Brain pericyte (primary cell): ENCODE measurements around the gene USP1.

Experiments used
- DNase-seq: peaks from one replicate; pipeline ENCODE4 v3.0.0-alpha.2; 2012; ENCODE audit warnings: low read depth, low spot score

The USP1 gene

DNA sequence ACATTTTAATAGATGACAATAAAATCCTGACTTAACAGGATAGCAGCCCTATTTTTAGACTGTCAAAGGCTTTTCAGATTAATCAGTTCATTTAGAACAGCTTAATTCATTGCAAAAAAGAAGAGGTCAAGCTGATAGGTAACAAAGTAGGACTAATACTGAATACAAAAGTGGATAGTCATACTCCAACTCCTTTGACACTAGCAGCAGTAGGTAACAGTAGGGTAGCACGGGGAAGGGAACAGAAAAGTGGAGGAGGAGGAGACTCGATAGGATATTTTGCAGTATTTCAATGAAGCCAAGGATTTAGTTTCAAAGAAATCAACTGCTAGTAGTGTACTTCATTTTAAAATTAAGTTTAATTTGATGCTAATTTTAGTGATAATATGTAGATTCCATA, 51.1 kb downstream of the USP1 start:
- no peak for DNase-seq

- no peak for DNase-seq
These were observed 55.7 kb downstream of the USP1 start for GRCh38 chr1:62492521-62492920.

DNA sequence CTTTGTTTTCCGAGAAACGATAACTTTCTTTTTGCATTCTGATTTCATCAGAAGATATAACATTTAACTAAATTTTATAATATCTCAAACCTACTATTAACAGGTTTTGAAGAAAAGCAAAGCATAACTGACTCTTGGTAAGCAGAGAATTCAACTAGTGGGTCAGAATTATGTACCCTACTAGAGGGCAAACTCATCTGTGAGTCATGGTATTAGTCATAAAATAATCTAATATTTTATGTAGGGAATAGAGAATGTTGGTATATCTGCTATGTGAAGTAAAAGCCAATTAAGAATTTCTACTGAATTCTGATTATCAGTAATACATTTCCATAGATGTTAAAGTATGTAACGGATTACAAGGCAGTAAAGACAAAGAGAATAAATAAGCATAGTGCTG, 56.8 kb downstream of the USP1 start:
- DNase-seq, result no peak

DNA sequence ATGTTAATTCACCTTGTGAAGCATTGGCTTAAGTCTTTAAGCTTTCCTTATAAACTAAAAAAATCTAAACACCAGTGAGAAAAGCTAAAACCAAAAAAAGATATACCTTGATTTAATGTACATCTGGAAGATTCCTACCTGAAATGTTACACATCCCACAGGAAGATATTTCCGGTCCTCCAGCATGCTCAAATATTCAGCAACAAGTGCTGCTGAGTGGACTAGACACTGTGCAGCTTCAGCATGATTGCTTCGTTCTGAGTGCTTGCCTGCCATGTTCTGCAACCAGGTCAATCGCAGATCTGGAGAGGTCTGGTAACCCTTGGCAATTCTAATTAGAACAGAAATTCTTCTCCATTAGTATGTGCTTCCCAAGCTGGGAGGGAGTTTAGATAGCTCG, 57.3 kb downstream of the USP1 start:
- DNase-seq, result no peak

GRCh38 chr1:62500210-62500609, 63.4 kb downstream of the USP1 start:
- DNase-seq, result no peak
